OCI-LY7 (cell line): ENCODE measurements around the gene GALNT8. TPM values are rescaled to one million over a fixed set of nuclear protein-coding genes. Genes with fewer than 3 reads are reported as not detected.

Experiments used
- BruUV-seq: library from RNA; stranded (reverse); fragments of 400-500 nt; replicated peaks from 2 replicates; lab custom pipeline; 2021; lab: Mats Ljungman, UMichigan
- CTCF ChIA-PET: fragments of 300-600 bp; sonication (Branson Sonifier 250); formaldehyde crosslinking; loops from one replicate; lab custom pipeline; 2022; ENCODE audit warnings: antibody characterized with exemption; ENCODE audit not compliant: unreplicated experiment; lab: Charles Lee
- POLR2A ChIA-PET: fragments of 300-600 bp; sonication (Branson Sonifier 250); formaldehyde crosslinking; loops from one replicate; lab custom pipeline; 2022; ENCODE audit warnings: antibody characterized with exemption; lab: Charles Lee
- DNase-seq: peaks from one replicate; pipeline ENCODE4 v3.0.0-alpha.2; 2015; ENCODE audit warnings: low spot score
- H2AFZ ChIP-seq: fragments of 200-600 bp; sonication (generic), shearing (Covaris generic); 2 replicates; pipeline ENCODE4 v1.6.1; 2014; ENCODE audit warnings: mild to moderate bottlenecking, antibody characterized with exemption, low read length, moderate library complexity
- H3K27ac ChIP-seq: fragments of 200-600 bp; sonication (generic); 2 replicates; pipeline ENCODE4 v1.5.1; 2014; ENCODE audit warnings: mixed run types, low read depth, mild to moderate bottlenecking, moderate library complexity, low read length, inconsistent platforms; ENCODE audit not compliant: poor library complexity, severe bottlenecking
- H3K36me3 ChIP-seq: fragments of 200-600 bp; sonication (generic); 2 replicates; pipeline ENCODE4 v1.6.1; 2014; ENCODE audit warnings: mild to moderate bottlenecking, antibody characterized with exemption, low read length, moderate library complexity, mixed read lengths; ENCODE audit not compliant: insufficient read depth
- H3K4me1 ChIP-seq: fragments of 200-600 bp; sonication (generic); 2 replicates; pipeline ENCODE4 v1.5.1; 2014; ENCODE audit warnings: mild to moderate bottlenecking, low read length; ENCODE audit not compliant: insufficient read depth, poor library complexity, severe bottlenecking
- H3K4me2 ChIP-seq: fragments of 200-600 bp; sonication (generic); 2 replicates; pipeline ENCODE4 v1.6.1; 2014; ENCODE audit warnings: mild to moderate bottlenecking, low read length
- H3K4me3 ChIP-seq: fragments of 200-600 bp; sonication (generic); 2 replicates; pipeline ENCODE4 v1.5.1; 2014; ENCODE audit warnings: mild to moderate bottlenecking, low read depth, low read length; ENCODE audit not compliant: poor library complexity, severe bottlenecking
- H3K79me2 ChIP-seq: fragments of 200-600 bp; sonication (generic); 2 replicates; pipeline ENCODE4 v1.6.1; 2016; ENCODE audit warnings: low read depth, mild to moderate bottlenecking, low read length, moderate library complexity, mixed read lengths; ENCODE audit not compliant: insufficient read depth
- H3K9me2 ChIP-seq: fragments of 200-600 bp; sonication (generic); 2 replicates; pipeline ENCODE4 v1.6.1; 2016; ENCODE audit warnings: mild to moderate bottlenecking, low read length, mixed read lengths; ENCODE audit not compliant: insufficient read depth
- H3K9me3 ChIP-seq: fragments of 200-600 bp; sonication (generic); 2 replicates; pipeline ENCODE4 v1.6.1; 2014; ENCODE audit warnings: mild to moderate bottlenecking, mixed run types, low read length, mixed read lengths
- H4K20me1 ChIP-seq: fragments of 200-600 bp; sonication (generic); 2 replicates; pipeline ENCODE4 v1.6.1; 2014; ENCODE audit warnings: mild to moderate bottlenecking, antibody characterized with exemption, low read length, moderate library complexity, mixed read lengths; ENCODE audit not compliant: insufficient read depth
- EZH2phosphoT487 ChIP-seq: fragments of 200-600 bp; sonication (generic); IDR thresholded peaks from 2 replicates; pipeline ENCODE4 v1.6.1; 2018; ENCODE audit warnings: low read depth, borderline replicate concordance, mild to moderate bottlenecking, mixed run types, antibody characterized with exemption, low read length, moderate library complexity, mixed read lengths
- intact Hi-C: fragments of 100-400 bp; cut with micrococcal nuclease; formaldehyde crosslinking; loops from one replicate; pipeline ENCODE4 v1.10.0; 2022; ENCODE audit not compliant: unreplicated experiment
- total RNA-seq, 2 experiments: library from RNA; depleted of rRNA in 1 of 2; stranded (reverse); fragments of >200 nt in 1 of 2; shearing (Covaris generic) in 1 of 2; gene quantifications; 2 replicates each; pipeline ENCODE4 v1.2.3, GENCODE V29; 2014 to 2022
- TF ChIP-seq, protein P1 (sequence below): fragments of 200-600 bp; sonication (generic); conservative IDR thresholded peaks from 2 replicates; pipeline ENCODE4 v1.5.1; 2014; ENCODE audit warnings: mild to moderate bottlenecking, antibody characterized with exemption, low read length, moderate library complexity, mixed read lengths

The GALNT8 gene
- total RNA-seq, 2 experiments from 2014 or later, result 0.60 TPM; not detected in 1

DNA sequence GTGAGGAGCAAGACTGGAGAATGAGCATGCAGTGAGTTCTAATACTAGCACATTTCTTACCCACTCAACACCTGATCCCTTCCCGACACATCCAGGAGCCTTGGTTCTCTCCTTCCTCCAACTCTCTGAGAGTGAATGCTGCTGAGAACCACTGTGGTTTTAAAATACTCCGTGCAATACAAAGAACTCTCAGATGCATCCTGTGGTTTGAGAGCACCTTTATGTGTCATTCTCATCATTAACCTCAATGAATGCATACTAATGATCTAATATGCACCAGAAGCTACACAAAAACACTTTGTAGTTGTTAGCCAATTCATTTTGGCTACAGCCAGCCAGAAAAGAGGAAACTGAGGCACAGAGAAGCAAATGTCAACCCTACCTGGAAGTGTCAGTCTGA, 87.6 kb downstream of the GALNT8 start:
- Histone ChIP-seq H3K36me3 (peaks cover 47% of the 10 kb centered on the region), H3K4me1 (no peaks in the 10 kb centered on the region), H3K79me2 (no peaks in the 10 kb centered on the region), H3K27ac (no peak overlapping the region), H2AFZ (no peak overlapping the region), H3K9me2 (no peaks in the 10 kb centered on the region), H3K9me3 (no peaks in the 10 kb centered on the region), H3K4me2 (no peak overlapping the region), H4K20me1 (no peaks in the 10 kb centered on the region), H3K4me3 (no peak overlapping the region)
- intact Hi-C loops, result no loop called here
- POLR2A ChIA-PET, result no interaction called here
- DNase-seq, result no peak
- no TSS peak for BruUV-seq
- no peak for TF ChIP-seq EZH2phosphoT487
- TF ChIP-seq, protein P1, sequence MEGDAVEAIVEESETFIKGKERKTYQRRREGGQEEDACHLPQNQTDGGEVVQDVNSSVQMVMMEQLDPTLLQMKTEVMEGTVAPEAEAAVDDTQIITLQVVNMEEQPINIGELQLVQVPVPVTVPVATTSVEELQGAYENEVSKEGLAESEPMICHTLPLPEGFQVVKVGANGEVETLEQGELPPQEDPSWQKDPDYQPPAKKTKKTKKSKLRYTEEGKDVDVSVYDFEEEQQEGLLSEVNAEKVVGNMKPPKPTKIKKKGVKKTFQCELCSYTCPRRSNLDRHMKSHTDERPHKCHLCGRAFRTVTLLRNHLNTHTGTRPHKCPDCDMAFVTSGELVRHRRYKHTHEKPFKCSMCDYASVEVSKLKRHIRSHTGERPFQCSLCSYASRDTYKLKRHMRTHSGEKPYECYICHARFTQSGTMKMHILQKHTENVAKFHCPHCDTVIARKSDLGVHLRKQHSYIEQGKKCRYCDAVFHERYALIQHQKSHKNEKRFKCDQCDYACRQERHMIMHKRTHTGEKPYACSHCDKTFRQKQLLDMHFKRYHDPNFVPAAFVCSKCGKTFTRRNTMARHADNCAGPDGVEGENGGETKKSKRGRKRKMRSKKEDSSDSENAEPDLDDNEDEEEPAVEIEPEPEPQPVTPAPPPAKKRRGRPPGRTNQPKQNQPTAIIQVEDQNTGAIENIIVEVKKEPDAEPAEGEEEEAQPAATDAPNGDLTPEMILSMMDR, result no peak
- CTCF ChIA-PET, result no interaction called here

DNA sequence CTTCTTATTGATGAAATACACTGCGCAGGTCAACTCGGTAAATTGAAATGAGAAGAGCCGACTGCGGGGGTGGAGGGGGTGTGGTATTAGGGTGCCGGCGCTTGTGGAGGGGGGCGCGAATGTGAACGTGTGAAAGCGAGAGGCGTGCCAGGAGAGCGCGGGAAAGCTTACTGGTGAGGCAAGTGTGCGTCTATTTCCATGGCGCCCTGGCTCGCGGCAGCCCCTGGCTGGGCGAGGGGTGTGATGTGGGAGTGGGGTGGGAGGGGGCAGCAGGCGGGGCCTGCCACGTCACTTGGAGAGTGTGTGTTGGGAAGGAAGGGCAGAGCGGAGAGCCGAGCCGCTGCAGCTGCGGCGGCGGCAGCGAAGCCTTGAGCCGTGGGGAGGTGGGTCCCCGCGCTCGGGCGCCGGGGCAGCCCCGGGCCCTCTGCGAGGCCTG, 88.8 kb downstream of the GALNT8 start:
- Histone ChIP-seq H3K36me3 (peaks cover 56% of the 10 kb centered on the region), H3K4me2 (no peak overlapping the region)
- no TSS peak for BruUV-seq

More for the DNA sequence above, 88.8 kb downstream of the GALNT8 start:
- intact Hi-C loops, result no loop called here
- no peaks in the 10 kb centered on the region for H3K9me2 ChIP-seq
- H3K9me3 ChIP-seq, result no peaks in the 10 kb centered on the region
- no peaks in the 10 kb centered on the region for H3K4me1 ChIP-seq
- H4K20me1 ChIP-seq, result no peaks in the 10 kb centered on the region
- TF ChIP-seq, protein P1, result no peak
- TF ChIP-seq EZH2phosphoT487, result no peak
- no peak overlapping the region for H3K27ac ChIP-seq
- no peak overlapping the region for H2AFZ ChIP-seq
- DNase-seq, result no peak
- CTCF ChIA-PET, result no interaction called here
- POLR2A ChIA-PET, result no interaction called here
- no peaks in the 10 kb centered on the region for H3K79me2 ChIP-seq
- H3K4me3 ChIP-seq, result no peak overlapping the region
